Caco-2 (cell line): ENCODE data around the gene SLC18B1. TPM values are rescaled to one million over a fixed set of nuclear protein-coding genes. Genes with fewer than 3 reads are reported as not detected.

Experiments
- BruUV-seq: library from RNA; stranded (reverse); fragments of 400-500 nt; replicated peaks from 2 replicates; lab custom pipeline; 2021; lab: Mats Ljungman, UMichigan
- CTCF ChIA-PET: fragments of 300-600 bp; sonication (Branson Sonifier 250); formaldehyde crosslinking; loops from one replicate; lab custom pipeline; 2022; ENCODE audit warnings: antibody characterized with exemption; lab: Charles Lee
- POLR2A ChIA-PET: fragments of 300-600 bp; sonication (Branson Sonifier 250); formaldehyde crosslinking; loops from one replicate; lab custom pipeline; 2022; ENCODE audit warnings: antibody characterized with exemption; lab: Charles Lee
- DNase-seq, 2 experiments: peaks; one replicate each; pipeline versions ENCODE4 v3.0.0 to v3.0.0-alpha.2; 2020 to 2022
- H3K27me3 ChIP-seq: replicated peaks from 2 replicates; pipeline ENCODE4 v1.6.0; 2011; ENCODE audit warnings: low read length; ENCODE audit not compliant: control insufficient read depth, insufficient read depth
- H3K36me3 ChIP-seq: 2 replicates; pipeline ENCODE4 v1.5.1; 2011; ENCODE audit warnings: low read length; ENCODE audit not compliant: control insufficient read depth, insufficient read depth
- H3K4me1 ChIP-seq: fragments of 250-450 bp; sonication (Bioruptor Pico); 2 replicates; pipeline ENCODE4 v1.5.1; 2020; ENCODE audit warnings: mild to moderate bottlenecking
- H3K4me3 ChIP-seq: 2 replicates; pipeline ENCODE4 v1.5.1; 2011; ENCODE audit warnings: low read depth, mild to moderate bottlenecking, control low read depth, low read length
- H3K9me3 ChIP-seq: fragments of 250-450 bp; sonication (Bioruptor Pico); 2 replicates; pipeline ENCODE4 v1.5.1; 2020; ENCODE audit warnings: mild to moderate bottlenecking, moderate library complexity
- H3K27ac Mint-ChIP-seq: one replicate; pipeline ENCODE4 v1.8.0; 2022; ENCODE audit warnings: mixed read lengths; ENCODE audit not compliant: unreplicated experiment
- H3K27me3 Mint-ChIP-seq: one replicate; pipeline ENCODE4 v1.8.0; 2022; ENCODE audit warnings: mixed read lengths; ENCODE audit not compliant: insufficient read depth, unreplicated experiment
- H3K36me3 Mint-ChIP-seq: one replicate; pipeline ENCODE4 v1.8.0; 2022; ENCODE audit warnings: mild to moderate bottlenecking, mixed read lengths; ENCODE audit not compliant: insufficient read depth, unreplicated experiment
- H3K4me1 Mint-ChIP-seq: one replicate; pipeline ENCODE4 v1.8.0; 2022; ENCODE audit warnings: low read depth, mixed read lengths; ENCODE audit not compliant: unreplicated experiment
- H3K4me3 Mint-ChIP-seq: one replicate; pipeline ENCODE4 v1.8.0; 2022; ENCODE audit warnings: mild to moderate bottlenecking, moderate library complexity, mixed read lengths; ENCODE audit not compliant: unreplicated experiment
- H3K9me3 Mint-ChIP-seq: one replicate; pipeline ENCODE4 v1.8.0; 2022; ENCODE audit warnings: mixed read lengths; ENCODE audit not compliant: unreplicated experiment
- CTCF ChIP-seq, 2 experiments: fragments of 200-600 bp in 1 of 2; IDR thresholded peaks; 1 replicate in 1 of 2; 2 replicates in 1 of 2; pipeline versions ENCODE4 v1.5.1 to v1.8.0; 2011 to 2022; ENCODE audit warnings: antibody characterized with exemption in 1 of 2, control low read depth in 1 of 2, inconsistent platforms in 1 of 2, low read depth in 1 of 2, low read length in 1 of 2, mild to moderate bottlenecking in 1 of 2, moderate library complexity in 1 of 2; ENCODE audit not compliant: insufficient read depth in 1 of 2, severe bottlenecking in 1 of 2, unreplicated experiment in 1 of 2
- intact Hi-C: fragments of 100-400 bp; cut with micrococcal nuclease; formaldehyde crosslinking; loops from one replicate; pipeline ENCODE4 v1.10.0; 2022; ENCODE audit not compliant: unreplicated experiment
- total RNA-seq: library from RNA; stranded (reverse); gene quantifications from 2 replicates; pipeline ENCODE4 v1.2.3, GENCODE V29; 2022

Gene SLC18B1
- total RNA-seq, 1 experiment from 2014 or later, result 7.8 TPM

GRCh38 chr6:132734694-132735236 is 63.7 kb downstream of the SLC18B1 start:
- TF ChIP-seq CTCF (IDR thresholded peaks at IDR 0.05; ENCODE audit: insufficient read depth in 1 of 2, low read depth in 1 of 2, low read length in 1 of 2, severe bottlenecking in 1 of 2, unreplicated experiment in 1 of 2), result peak; percentile 10 to 41
- no peak overlapping the region for H3K4me3 ChIP-seq
- no peaks in the 10 kb centered on the region for H3K36me3 ChIP-seq
- H3K36me3 Mint-ChIP-seq, result no peaks in the 10 kb centered on the region
- DNase-seq, result peak in 1 of 2 experiments; percentile 16
- H3K27ac Mint-ChIP-seq, result no peak overlapping the region
- POLR2A ChIA-PET, result no interaction called here
- H3K9me3 ChIP-seq, result no peaks in the 10 kb centered on the region
- H3K27me3 ChIP-seq, result no peaks in the 10 kb centered on the region
- no peak overlapping the region for H3K4me3 Mint-ChIP-seq
- no peaks in the 10 kb centered on the region for H3K4me1 ChIP-seq
- peaks cover 12% of the 10 kb centered on the region for H3K27me3 Mint-ChIP-seq
- BruUV-seq, result no TSS peak
- peaks cover 18% of the 10 kb centered on the region for H3K9me3 Mint-ChIP-seq
- intact Hi-C loops, result no loop called here
- no peaks in the 10 kb centered on the region for H3K4me1 Mint-ChIP-seq
- CTCF ChIA-PET, result no interaction called here

GRCh38 chr6:132733814-132734213 is 64.6 kb downstream of the SLC18B1 start:
- H3K36me3 Mint-ChIP-seq, result no peaks in the 10 kb centered on the region
- no TSS peak for BruUV-seq
- Histone ChIP-seq H3K4me1 (no peaks in the 10 kb centered on the region), H3K9me3 (no peaks in the 10 kb centered on the region), H3K36me3 (no peaks in the 10 kb centered on the region), H3K27me3 (no peaks in the 10 kb centered on the region), H3K4me3 (no peak overlapping the region)
- H3K4me3 Mint-ChIP-seq, result no peak overlapping the region
- intact Hi-C loops, result no loop called here
- no peaks in the 10 kb centered on the region for H3K4me1 Mint-ChIP-seq
- peaks cover 9% of the 10 kb centered on the region for H3K27me3 Mint-ChIP-seq
- peaks cover 9% of the 10 kb centered on the region for H3K9me3 Mint-ChIP-seq
- DNase-seq, result no peak
- H3K27ac Mint-ChIP-seq, result no peak overlapping the region
- no peak for TF ChIP-seq CTCF (IDR thresholded peaks at IDR 0.05; ENCODE audit: insufficient read depth in 1 of 2, low read depth in 1 of 2, low read length in 1 of 2, severe bottlenecking in 1 of 2, unreplicated experiment in 1 of 2)
- ChIA-PET CTCF (no interaction called here), POLR2A (no interaction called here)

- ChIA-PET POLR2A (no interaction called here), CTCF (no interaction called here)
- intact Hi-C loops, result no loop called here
- Mint-ChIP-seq H3K36me3 (no peaks in the 10 kb centered on the region), H3K4me1 (no peaks in the 10 kb centered on the region), H3K9me3 (peaks cover 4% of the 10 kb centered on the region), H3K27me3 (peaks cover 7% of the 10 kb centered on the region), H3K27ac (no peak overlapping the region), H3K4me3 (no peak overlapping the region)
- TF ChIP-seq CTCF (IDR thresholded peaks at IDR 0.05; ENCODE audit: insufficient read depth in 1 of 2, low read depth in 1 of 2, low read length in 1 of 2, severe bottlenecking in 1 of 2, unreplicated experiment in 1 of 2), result no peak
- Histone ChIP-seq H3K4me3 (no peak overlapping the region), H3K4me1 (no peaks in the 10 kb centered on the region), H3K36me3 (no peaks in the 10 kb centered on the region), H3K27me3 (no peaks in the 10 kb centered on the region), H3K9me3 (no peaks in the 10 kb centered on the region)
- no peak for DNase-seq
- BruUV-seq, result no TSS peak
Observed at GRCh38 chr6:132733283-132733682, 65.2 kb downstream of the SLC18B1 start.
